Right ventricle myocardium superior (tissue), 1 donor: Measurements from ENCODE around the gene COA1. TPM values are rescaled to one million over a fixed set of nuclear protein-coding genes. Genes with fewer than 3 reads are reported as not detected.
A peak's percentile ranks its signal among the peaks of the same experiment; 100 is the strongest.

Experiments
- ATAC-seq: fragments of 200-7000 bp; cut with Tn5 transposase; one replicate; pipeline ENCODE4 v1.9.1; 2020; ENCODE audit warnings: mild to moderate bottlenecking; ENCODE audit not compliant: poor library complexity
- DNase-seq: peaks from one replicate; pipeline ENCODE4 v3.0.0-alpha.2; 2020
- intact Hi-C: fragments of 100-400 bp; cut with DNase I; formaldehyde crosslinking; loops from one replicate; pipeline ENCODE4 v1.11.2; 2022
- total RNA-seq: library from RNA; stranded (reverse); fragmentation: NEBNext Ultra II Directional; extraction: Animal tissue kit (Norgen Biotek cat#: 25700); gene quantifications from one replicate; pipeline ENCODE4 v1.2.1, GENCODE V29; 2021
- donor health status: DM: no; HTN: yes; CAD: no; lungs with severe emphysema.

The COA1 gene
- total RNA-seq, 1 donor from 2014 or later = 66.4 TPM

- intact Hi-C loops = no loop called here
- no peak for ATAC-seq
- no peak for DNase-seq
These were observed 57.8 kb downstream of the COA1 start for GRCh38 chr7:43671521-43671920.

DNA sequence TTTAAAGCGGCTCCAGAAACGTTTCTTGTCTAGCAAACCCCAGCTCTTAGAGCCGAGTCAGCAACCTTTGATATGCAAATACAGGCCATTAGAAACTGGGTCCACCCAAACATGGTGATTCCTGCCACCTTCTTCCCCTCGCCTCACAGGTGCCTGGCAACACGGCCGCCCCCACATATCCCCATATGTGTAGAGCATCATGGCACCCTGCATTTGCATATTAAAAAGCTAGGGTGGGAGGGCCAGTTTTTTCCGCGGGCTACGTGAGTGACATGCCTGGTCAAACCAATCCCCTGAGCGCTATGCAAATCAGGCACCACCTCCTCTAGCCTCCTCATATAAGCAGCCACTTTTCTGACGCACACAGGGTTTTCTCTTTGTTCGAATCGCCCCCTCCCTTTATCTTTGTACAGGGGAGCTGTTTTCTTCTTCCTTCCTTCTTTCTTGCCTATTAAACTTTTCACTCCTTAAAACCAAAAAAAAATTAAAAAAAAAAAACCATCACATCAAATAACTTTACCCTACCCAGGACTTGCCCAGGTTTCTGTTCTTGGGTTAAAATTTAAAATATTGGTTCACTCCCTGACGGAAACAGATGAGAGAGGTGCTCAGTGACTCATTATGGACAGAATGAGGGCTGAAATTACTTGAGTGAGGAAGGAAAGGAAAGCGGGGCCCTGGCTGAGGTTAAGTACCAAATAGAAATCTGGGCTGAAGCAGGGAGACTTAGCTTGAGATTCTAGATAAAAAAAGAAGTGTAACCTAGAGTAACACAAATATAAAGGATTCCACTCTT lies 59.8 kb downstream of the COA1 start:
- ATAC-seq (no peak), DNase-seq (no peak)
- intact Hi-C loops = no loop called here

DNA sequence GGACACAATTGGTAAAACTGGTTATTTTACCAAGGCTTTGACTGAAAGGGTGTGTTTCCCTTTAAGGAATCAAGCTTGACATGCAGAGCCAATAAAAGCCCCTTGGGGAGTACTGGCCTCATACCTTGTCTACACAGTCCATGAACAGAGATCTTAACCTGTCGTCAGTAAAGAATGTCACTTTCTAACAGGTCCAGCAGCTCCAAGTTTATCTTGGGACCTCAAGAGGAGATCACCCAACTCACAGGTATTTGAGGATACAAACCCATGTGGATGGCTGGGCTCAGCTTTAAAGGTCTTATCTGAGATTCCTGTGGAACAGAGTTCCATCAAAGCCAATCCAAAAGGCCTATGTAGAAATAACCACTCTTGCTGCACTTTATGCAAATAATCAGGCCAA lies 61.3 kb downstream of the COA1 start:
- no peak for ATAC-seq
- no peak for DNase-seq
- intact Hi-C loops = no loop called here

DNA sequence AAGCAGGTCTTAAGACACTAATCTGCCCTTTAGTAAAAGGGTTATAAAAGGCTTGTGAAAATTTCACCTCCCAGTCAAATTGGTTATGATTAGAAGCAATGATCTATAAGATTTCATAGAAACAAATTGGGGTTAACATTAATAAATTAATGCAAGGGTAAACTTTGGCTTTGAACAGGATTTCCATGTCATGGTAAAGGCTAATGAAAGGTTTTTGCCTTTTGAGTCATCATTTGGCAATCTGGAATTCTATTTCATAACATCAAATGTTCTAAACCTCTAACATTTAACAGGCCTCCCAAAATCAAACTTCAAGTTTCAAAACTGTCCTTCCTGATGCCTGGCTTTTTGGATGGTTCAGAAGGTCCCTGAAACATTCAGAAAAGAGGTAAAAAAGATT lies 62.4 kb downstream of the COA1 start:
- intact Hi-C loops = no loop called here
- no peak for ATAC-seq
- DNase-seq = no peak

DNA sequence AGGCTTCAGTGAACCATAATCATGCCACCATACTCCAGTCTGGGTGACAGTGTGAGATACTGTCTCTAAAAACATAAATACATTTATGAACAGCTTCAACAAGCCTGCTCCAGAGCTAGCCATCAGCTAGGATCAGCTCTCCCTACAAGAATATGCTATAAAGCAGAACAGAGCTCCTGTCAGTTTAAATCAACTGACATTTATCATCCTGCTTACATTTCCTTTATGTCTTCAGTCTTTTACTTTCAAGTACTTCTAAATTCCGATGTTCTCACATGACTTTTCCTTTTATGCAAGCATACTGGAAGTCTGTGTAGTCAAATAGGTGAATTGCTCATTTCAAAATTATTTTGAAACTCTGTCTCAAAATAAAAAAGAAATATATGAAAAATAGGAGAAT lies 64.6 kb downstream of the COA1 start:
- intact Hi-C loops = no loop called here
- no peak for DNase-seq
- ATAC-seq = no peak

DNA sequence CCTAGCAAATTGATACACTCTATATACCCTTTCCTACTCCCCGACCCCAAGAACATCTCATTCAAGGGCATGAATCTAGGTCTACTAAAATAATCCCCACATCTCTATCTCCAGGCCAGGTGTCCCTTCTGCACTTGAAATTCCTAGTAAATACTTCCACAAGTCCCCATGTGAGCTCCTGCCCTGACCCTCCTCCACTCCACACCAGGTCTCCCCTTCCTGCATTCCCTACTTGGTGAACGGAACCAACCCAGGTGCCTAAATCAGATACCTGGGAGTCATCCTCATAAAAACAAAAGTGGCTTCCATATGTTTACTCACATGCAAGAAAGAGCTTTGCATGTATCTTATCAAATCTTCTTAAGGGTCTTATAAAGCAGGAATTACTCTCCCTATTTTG lies 69.2 kb downstream of the COA1 start:
- no peak for ATAC-seq
- intact Hi-C loops = no loop called here
- no peak for DNase-seq

DNA sequence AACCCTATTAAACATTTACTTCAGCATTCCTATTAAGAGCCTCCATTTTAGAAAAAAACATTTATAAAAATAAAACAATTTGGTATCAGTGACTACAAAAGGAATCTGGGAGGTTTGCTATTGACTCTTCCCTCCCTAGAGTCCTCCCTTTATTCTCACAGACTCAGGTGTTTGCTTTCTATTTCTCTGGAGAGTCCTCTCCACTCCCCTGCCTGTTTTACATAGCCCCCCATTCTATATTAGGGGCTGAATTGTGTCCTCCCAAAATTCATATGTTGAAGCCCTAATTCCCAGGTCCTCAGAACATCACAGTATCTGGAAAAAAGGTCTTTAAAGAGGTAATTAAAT lies 69.8 kb downstream of the COA1 start:
- DNase-seq = no peak

DNA sequence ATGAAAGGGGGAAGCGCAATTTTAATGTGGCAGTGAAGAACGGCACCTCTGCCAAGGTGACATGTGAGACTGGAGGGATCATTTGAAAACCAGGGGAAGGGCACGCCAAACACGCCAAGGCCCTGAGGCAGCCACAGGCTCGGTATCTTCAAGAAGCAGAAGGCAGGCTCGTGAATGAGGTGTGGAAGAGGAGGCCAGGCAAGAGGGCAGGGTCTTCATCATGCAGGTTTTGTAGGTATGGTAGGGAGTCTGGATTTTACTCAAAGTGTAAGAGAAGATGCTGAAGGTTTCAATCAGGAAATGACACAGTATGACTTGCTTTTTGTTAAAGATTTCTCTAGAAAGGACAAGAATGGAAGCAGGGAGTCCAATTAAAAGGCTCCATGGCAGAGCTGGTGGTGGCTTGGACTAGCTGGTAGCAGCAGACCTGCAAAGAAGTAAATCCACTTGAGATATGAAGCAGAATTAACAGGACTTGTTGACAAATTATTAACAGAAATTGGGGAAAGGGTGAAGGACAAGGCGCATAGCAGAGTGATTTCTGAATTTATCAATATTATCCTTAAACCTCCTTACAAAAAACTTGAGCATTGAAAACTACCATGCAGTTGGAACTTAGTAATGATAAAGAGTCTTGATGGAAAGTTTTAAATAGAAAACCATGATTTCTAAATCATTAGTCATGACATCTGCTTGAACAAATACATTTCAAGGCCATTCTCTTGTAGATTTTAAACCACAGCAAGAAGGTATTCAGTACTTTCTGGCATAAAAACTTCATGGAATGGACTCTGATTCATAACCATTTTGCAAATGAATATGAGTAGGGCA lies 70.4 kb downstream of the COA1 start:
- intact Hi-C loops = no loop called here
- ATAC-seq (no peak), DNase-seq (no peak)

More for the DNA sequence above, 69.8 kb downstream of the COA1 start:
- no peak for ATAC-seq
- intact Hi-C loops = no loop called here

- intact Hi-C loops = no loop called here
- DNase-seq = no peak
- ATAC-seq = no peak
These were observed 72.3 kb downstream of the COA1 start for GRCh38 chr7:43656997-43657396.

DNA sequence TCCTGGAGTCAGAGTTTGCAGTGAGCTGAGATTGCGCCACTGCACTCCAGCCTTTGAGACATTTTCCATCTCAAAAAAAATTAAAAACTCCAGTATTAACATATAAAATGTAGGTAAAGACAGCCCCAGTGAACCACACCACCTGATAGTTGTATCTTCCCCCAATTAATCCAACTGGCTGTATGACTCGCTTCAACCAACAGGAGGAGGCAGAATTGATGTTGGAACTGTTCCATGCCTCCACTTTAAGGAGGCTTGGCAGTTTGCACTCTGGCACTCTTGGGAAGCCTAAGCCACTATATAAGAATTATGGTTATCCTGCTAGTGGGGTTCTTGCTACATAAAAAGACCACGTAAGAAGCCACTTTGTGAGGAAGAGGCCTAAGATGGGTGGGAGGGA lies 73.7 kb downstream of the COA1 start:
- ATAC-seq = no peak
- intact Hi-C loops = no loop called here
- DNase-seq = no peak

GRCh38 chr7:43653891-43654504 lies 75.3 kb downstream of the COA1 start:
- intact Hi-C loops = no loop called here
- DNase-seq (no peak), ATAC-seq (no peak)

DNA sequence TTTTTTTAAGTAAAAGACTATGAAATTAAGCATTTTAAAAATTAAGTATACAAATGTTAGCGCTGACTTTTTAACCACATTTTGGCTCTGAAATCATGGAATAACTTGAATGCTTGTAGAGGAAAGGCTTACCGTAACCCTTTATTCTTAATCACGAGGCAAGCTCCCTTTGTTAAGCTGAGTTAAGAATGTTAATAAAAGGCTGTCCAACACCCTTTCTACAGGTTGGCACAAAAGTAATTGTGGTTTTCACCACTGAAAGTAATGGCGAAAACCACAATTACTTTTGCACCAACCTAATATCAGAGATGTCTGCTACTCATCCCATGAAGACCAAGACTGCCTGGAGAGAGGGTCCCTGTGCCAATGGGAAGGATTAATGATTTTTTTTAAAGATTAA lies 75.9 kb downstream of the COA1 start:
- DNase-seq (no peak), ATAC-seq (no peak)
- intact Hi-C loops = no loop called here

DNA sequence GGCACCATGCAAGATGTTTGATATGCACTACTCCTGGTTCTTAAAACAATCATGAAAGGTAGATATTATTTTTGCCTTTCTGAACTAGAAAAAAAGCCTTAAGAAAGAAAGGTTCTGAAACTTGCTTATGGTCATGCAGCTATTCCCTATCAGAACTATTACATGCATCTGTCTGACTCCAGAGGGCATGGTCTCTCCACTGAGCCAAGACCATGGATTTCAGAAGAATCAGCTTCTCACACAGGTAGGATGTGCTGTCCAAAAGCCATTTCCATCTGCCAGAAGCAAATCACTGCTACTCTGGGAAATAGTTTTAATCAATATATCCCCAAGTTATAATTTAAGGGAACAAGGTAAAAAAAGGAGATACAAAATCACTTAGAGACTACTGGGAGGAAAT lies 77.0 kb downstream of the COA1 start:
- DNase-seq (no peak), ATAC-seq (no peak)
- intact Hi-C loops = no loop called here

- intact Hi-C loops = no loop called here
- ATAC-seq (no peak), DNase-seq (no peak)
These were observed 78.8 kb downstream of the COA1 start for GRCh38 chr7:43650457-43651052.

- DNase-seq (no peak), ATAC-seq (no peak)
- intact Hi-C loops = loop anchor here (10.0 kb wide), 1 partner anchor 45 kb away; no protein-coding TSS in a partner anchor
These were observed 79.5 kb downstream of the COA1 start for GRCh38 chr7:43649755-43650274.

GRCh38 chr7:43648473-43649406 lies 80.6 kb downstream of the COA1 start:
- intact Hi-C loops = loop anchor here (10.0 kb wide), 1 partner anchor 46 kb away; no protein-coding TSS in a partner anchor
- DNase-seq (no peak), ATAC-seq (no peak)

GRCh38 chr7:43647673-43648472 lies 81.5 kb downstream of the COA1 start:
- DNase-seq (peak; percentile 72), ATAC-seq (peak; percentile 77)
- intact Hi-C loops = loop anchor here (10.0 kb wide), 1 partner anchor 47 kb away; no protein-coding TSS in a partner anchor
